Caco-2 (cell line): ENCODE measurements around the gene FBXO34. TPM values are rescaled to one million over a fixed set of nuclear protein-coding genes. Genes with fewer than 3 reads are reported as not detected.

Experiments
- BruUV-seq: library from RNA; stranded (reverse); fragments of 400-500 nt; replicated peaks from 2 replicates; lab custom pipeline; 2021; lab: Mats Ljungman, UMichigan
- CTCF ChIA-PET: fragments of 300-600 bp; sonication (Branson Sonifier 250); formaldehyde crosslinking; loops from one replicate; lab custom pipeline; 2022; ENCODE audit warnings: antibody characterized with exemption; lab: Charles Lee
- POLR2A ChIA-PET: fragments of 300-600 bp; sonication (Branson Sonifier 250); formaldehyde crosslinking; loops from one replicate; lab custom pipeline; 2022; ENCODE audit warnings: antibody characterized with exemption; lab: Charles Lee
- DNase-seq, 2 experiments: peaks; one replicate each; pipeline versions ENCODE4 v3.0.0 to v3.0.0-alpha.2; 2020 to 2022
- H3K27me3 ChIP-seq: replicated peaks from 2 replicates; pipeline ENCODE4 v1.6.0; 2011; ENCODE audit warnings: low read length; ENCODE audit not compliant: control insufficient read depth, insufficient read depth
- H3K36me3 ChIP-seq: 2 replicates; pipeline ENCODE4 v1.5.1; 2011; ENCODE audit warnings: low read length; ENCODE audit not compliant: control insufficient read depth, insufficient read depth
- H3K4me1 ChIP-seq: fragments of 250-450 bp; sonication (Bioruptor Pico); 2 replicates; pipeline ENCODE4 v1.5.1; 2020; ENCODE audit warnings: mild to moderate bottlenecking
- H3K4me3 ChIP-seq: 2 replicates; pipeline ENCODE4 v1.5.1; 2011; ENCODE audit warnings: low read depth, mild to moderate bottlenecking, control low read depth, low read length
- H3K9me3 ChIP-seq: fragments of 250-450 bp; sonication (Bioruptor Pico); 2 replicates; pipeline ENCODE4 v1.5.1; 2020; ENCODE audit warnings: mild to moderate bottlenecking, moderate library complexity
- H3K27ac Mint-ChIP-seq: one replicate; pipeline ENCODE4 v1.8.0; 2022; ENCODE audit warnings: mixed read lengths; ENCODE audit not compliant: unreplicated experiment
- H3K27me3 Mint-ChIP-seq: one replicate; pipeline ENCODE4 v1.8.0; 2022; ENCODE audit warnings: mixed read lengths; ENCODE audit not compliant: insufficient read depth, unreplicated experiment
- H3K36me3 Mint-ChIP-seq: one replicate; pipeline ENCODE4 v1.8.0; 2022; ENCODE audit warnings: mild to moderate bottlenecking, mixed read lengths; ENCODE audit not compliant: insufficient read depth, unreplicated experiment
- H3K4me1 Mint-ChIP-seq: one replicate; pipeline ENCODE4 v1.8.0; 2022; ENCODE audit warnings: low read depth, mixed read lengths; ENCODE audit not compliant: unreplicated experiment
- H3K4me3 Mint-ChIP-seq: one replicate; pipeline ENCODE4 v1.8.0; 2022; ENCODE audit warnings: mild to moderate bottlenecking, moderate library complexity, mixed read lengths; ENCODE audit not compliant: unreplicated experiment
- H3K9me3 Mint-ChIP-seq: one replicate; pipeline ENCODE4 v1.8.0; 2022; ENCODE audit warnings: mixed read lengths; ENCODE audit not compliant: unreplicated experiment
- CTCF ChIP-seq, 2 experiments: fragments of 200-600 bp in 1 of 2; IDR thresholded peaks; 1 replicate in 1 of 2; 2 replicates in 1 of 2; pipeline versions ENCODE4 v1.5.1 to v1.8.0; 2011 to 2022; ENCODE audit warnings: antibody characterized with exemption in 1 of 2, control low read depth in 1 of 2, inconsistent platforms in 1 of 2, low read depth in 1 of 2, low read length in 1 of 2, mild to moderate bottlenecking in 1 of 2, moderate library complexity in 1 of 2; ENCODE audit not compliant: insufficient read depth in 1 of 2, severe bottlenecking in 1 of 2, unreplicated experiment in 1 of 2
- intact Hi-C: fragments of 100-400 bp; cut with micrococcal nuclease; formaldehyde crosslinking; loops from one replicate; pipeline ENCODE4 v1.10.0; 2022; ENCODE audit not compliant: unreplicated experiment
- total RNA-seq: library from RNA; stranded (reverse); gene quantifications from 2 replicates; pipeline ENCODE4 v1.2.3, GENCODE V29; 2022

The FBXO34 gene
- total RNA-seq, 1 experiment from 2014 or later, result 23.7 TPM

GRCh38 chr14:55245657-55246268, 25.5 kb upstream of the FBXO34 start:
- Mint-ChIP-seq H3K27me3 (peaks cover 8% of the 10 kb centered on the region), H3K27ac (no peak overlapping the region), H3K9me3 (no peaks in the 10 kb centered on the region), H3K4me1 (no peaks in the 10 kb centered on the region), H3K4me3 (no peak overlapping the region), H3K36me3 (no peaks in the 10 kb centered on the region)
- no peaks in the 10 kb centered on the region for H3K36me3 ChIP-seq
- H3K4me3 ChIP-seq, result no peak overlapping the region
- ChIA-PET POLR2A (no interaction called here), CTCF (interaction anchor here (0.6 kb wide), 1 partner anchor 109 kb away, joined by 10 read pairs; no protein-coding TSS in a partner anchor)
- no peaks in the 10 kb centered on the region for H3K9me3 ChIP-seq
- no peaks in the 10 kb centered on the region for H3K27me3 ChIP-seq
- no TSS peak for BruUV-seq
- TF ChIP-seq CTCF (IDR thresholded peaks at IDR 0.05; ENCODE audit: insufficient read depth in 1 of 2, low read depth in 1 of 2, low read length in 1 of 2, severe bottlenecking in 1 of 2, unreplicated experiment in 1 of 2), result peak; percentile 32 to 65
- intact Hi-C loops, result loop anchor here (1.0 kb wide), 1 partner anchor 109 kb away; no protein-coding TSS in a partner anchor
- H3K4me1 ChIP-seq, result no peaks in the 10 kb centered on the region
- DNase-seq, result peak in 1 of 2 experiments; percentile 32

- TF ChIP-seq CTCF (IDR thresholded peaks at IDR 0.05; ENCODE audit: insufficient read depth in 1 of 2, low read depth in 1 of 2, low read length in 1 of 2, severe bottlenecking in 1 of 2, unreplicated experiment in 1 of 2), result no peak
- ChIA-PET POLR2A (no interaction called here), CTCF (no interaction called here)
- no peaks in the 10 kb centered on the region for H3K9me3 Mint-ChIP-seq
- no peak for DNase-seq
- H3K4me3 Mint-ChIP-seq, result no peak overlapping the region
- no peak overlapping the region for H3K4me3 ChIP-seq
- no peaks in the 10 kb centered on the region for H3K36me3 ChIP-seq
- H3K27ac Mint-ChIP-seq, result no peak overlapping the region
- H3K27me3 Mint-ChIP-seq, result peaks cover 8% of the 10 kb centered on the region
- intact Hi-C loops, result no loop called here
- no peaks in the 10 kb centered on the region for H3K4me1 Mint-ChIP-seq
- H3K9me3 ChIP-seq, result no peaks in the 10 kb centered on the region
- no peaks in the 10 kb centered on the region for H3K27me3 ChIP-seq
- H3K36me3 Mint-ChIP-seq, result no peaks in the 10 kb centered on the region
- no peaks in the 10 kb centered on the region for H3K4me1 ChIP-seq
- no TSS peak for BruUV-seq
Observed at GRCh38 chr14:55248411-55248810, 22.8 kb upstream of the FBXO34 start.

GRCh38 chr14:55249423-55249822, 21.8 kb upstream of the FBXO34 start:
- ChIA-PET CTCF (interaction anchor here (1.2 kb wide), 1 partner anchor 38 kb away, joined by 4 read pairs; no protein-coding TSS in a partner anchor), POLR2A (interaction anchor here (0.6 kb wide), 1 partner anchor 48 kb away, joined by 5 read pairs; no protein-coding TSS in a partner anchor)
- Mint-ChIP-seq H3K27me3 (peaks cover 8% of the 10 kb centered on the region), H3K4me3 (no peak overlapping the region), H3K9me3 (no peaks in the 10 kb centered on the region), H3K36me3 (no peaks in the 10 kb centered on the region), H3K27ac (no peak overlapping the region), H3K4me1 (no peaks in the 10 kb centered on the region)
- no TSS peak for BruUV-seq
- H3K27me3 ChIP-seq, result no peaks in the 10 kb centered on the region
- intact Hi-C loops, result no loop called here
- no peak overlapping the region for H3K4me3 ChIP-seq
- no peaks in the 10 kb centered on the region for H3K9me3 ChIP-seq
- H3K4me1 ChIP-seq, result no peaks in the 10 kb centered on the region
- no peak for DNase-seq
- H3K36me3 ChIP-seq, result no peaks in the 10 kb centered on the region
- TF ChIP-seq CTCF (IDR thresholded peaks at IDR 0.05; ENCODE audit: insufficient read depth in 1 of 2, low read depth in 1 of 2, low read length in 1 of 2, severe bottlenecking in 1 of 2, unreplicated experiment in 1 of 2), result no peak
